ENCODE data around the gene SRPK1. TPM values are rescaled to one million over a fixed set of nuclear protein-coding genes. Genes with fewer than 3 reads are reported as not detected.

The SRPK1 gene
- total RNA-seq, 1 donor, result 61.7 TPM

DNA sequence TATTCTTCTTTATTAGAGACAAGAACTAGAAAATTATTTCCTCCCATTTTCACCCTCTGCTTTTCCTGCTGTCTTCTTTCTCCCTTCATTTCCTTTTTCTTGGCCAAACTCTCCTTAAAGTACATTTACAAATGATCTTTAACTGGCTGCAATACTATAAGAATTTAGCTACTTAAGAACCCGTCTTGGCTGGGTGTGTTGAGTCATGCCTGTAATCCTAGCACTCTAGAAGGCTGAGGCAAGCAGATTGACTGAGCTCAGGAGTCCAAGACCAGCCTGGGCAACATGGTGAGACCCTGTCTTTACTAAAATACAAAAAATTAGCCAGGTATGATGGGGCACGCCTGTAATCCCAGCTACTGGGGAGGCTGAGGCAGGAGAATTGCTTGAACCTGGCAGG, 39.3 kb upstream of the SRPK1 start:
- no peak for DNase-seq (ENCODE audit: low read depth)
- no peak overlapping the region for H3K4me3 ChIP-seq (ENCODE audit: low read depth, low read length)
- TF ChIP-seq, protein P1, sequence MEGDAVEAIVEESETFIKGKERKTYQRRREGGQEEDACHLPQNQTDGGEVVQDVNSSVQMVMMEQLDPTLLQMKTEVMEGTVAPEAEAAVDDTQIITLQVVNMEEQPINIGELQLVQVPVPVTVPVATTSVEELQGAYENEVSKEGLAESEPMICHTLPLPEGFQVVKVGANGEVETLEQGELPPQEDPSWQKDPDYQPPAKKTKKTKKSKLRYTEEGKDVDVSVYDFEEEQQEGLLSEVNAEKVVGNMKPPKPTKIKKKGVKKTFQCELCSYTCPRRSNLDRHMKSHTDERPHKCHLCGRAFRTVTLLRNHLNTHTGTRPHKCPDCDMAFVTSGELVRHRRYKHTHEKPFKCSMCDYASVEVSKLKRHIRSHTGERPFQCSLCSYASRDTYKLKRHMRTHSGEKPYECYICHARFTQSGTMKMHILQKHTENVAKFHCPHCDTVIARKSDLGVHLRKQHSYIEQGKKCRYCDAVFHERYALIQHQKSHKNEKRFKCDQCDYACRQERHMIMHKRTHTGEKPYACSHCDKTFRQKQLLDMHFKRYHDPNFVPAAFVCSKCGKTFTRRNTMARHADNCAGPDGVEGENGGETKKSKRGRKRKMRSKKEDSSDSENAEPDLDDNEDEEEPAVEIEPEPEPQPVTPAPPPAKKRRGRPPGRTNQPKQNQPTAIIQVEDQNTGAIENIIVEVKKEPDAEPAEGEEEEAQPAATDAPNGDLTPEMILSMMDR (IDR thresholded peaks at IDR 0.05; ENCODE audit: insufficient read depth, low read depth, low read length), result no peak

- DNase-seq (ENCODE audit: low read depth), result no peak
- H3K4me3 ChIP-seq (ENCODE audit: low read depth, low read length), result no peak overlapping the region
- TF ChIP-seq, protein P1 (IDR thresholded peaks at IDR 0.05; ENCODE audit: insufficient read depth, low read depth, low read length), result peak; percentile 34
Measured at GRCh38 chr6:35955970-35956369, 35.1 kb upstream of the SRPK1 start.

DNA sequence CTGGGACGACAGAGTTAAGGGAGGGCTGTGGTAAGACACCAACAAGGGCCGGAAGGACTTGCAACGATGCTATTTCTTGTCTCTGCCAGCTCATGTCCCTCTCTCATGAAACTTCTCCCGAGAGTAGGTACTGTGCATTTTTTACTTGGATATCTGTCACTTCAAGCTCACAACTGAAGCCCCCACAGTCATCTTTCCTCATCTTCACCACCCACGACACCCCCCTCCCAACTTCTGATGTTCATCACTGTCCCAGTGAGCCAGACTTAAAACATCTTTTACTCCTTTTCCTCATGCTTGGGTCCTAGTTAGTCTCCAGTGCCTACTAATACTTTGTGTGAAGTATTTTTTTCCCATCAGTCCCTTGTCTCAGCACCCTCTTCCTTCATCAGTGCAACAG, 34.6 kb upstream of the SRPK1 start:
- H3K4me3 ChIP-seq (ENCODE audit: low read depth, low read length), result no peak overlapping the region
- TF ChIP-seq, protein P1 (IDR thresholded peaks at IDR 0.05; ENCODE audit: insufficient read depth, low read depth, low read length), result no peak
- DNase-seq (ENCODE audit: low read depth), result no peak

GRCh38 chr6:35955071-35955470, 34.2 kb upstream of the SRPK1 start:
- no peak for DNase-seq (ENCODE audit: low read depth)
- H3K4me3 ChIP-seq (ENCODE audit: low read depth, low read length), result no peak overlapping the region
- TF ChIP-seq, protein P1 (IDR thresholded peaks at IDR 0.05; ENCODE audit: insufficient read depth, low read depth, low read length), result no peak

- TF ChIP-seq, protein P1 (IDR thresholded peaks at IDR 0.05; ENCODE audit: insufficient read depth, low read depth, low read length), result no peak
- DNase-seq (ENCODE audit: low read depth), result no peak
Measured at GRCh38 chr6:35954333-35954732, 33.4 kb upstream of the SRPK1 start.

GRCh38 chr6:35948725-35949124, 27.8 kb upstream of the SRPK1 start:
- no peak overlapping the region for H3K4me3 ChIP-seq (ENCODE audit: low read depth, low read length)
- peak; percentile 33 for DNase-seq (ENCODE audit: low read depth)
- TF ChIP-seq, protein P1 (IDR thresholded peaks at IDR 0.05; ENCODE audit: insufficient read depth, low read depth, low read length), result peak; percentile 57

More at GRCh38 chr6:35954333-35954732, 33.4 kb upstream of the SRPK1 start:
- H3K4me3 ChIP-seq (ENCODE audit: low read depth, low read length), result no peak overlapping the region

DNA sequence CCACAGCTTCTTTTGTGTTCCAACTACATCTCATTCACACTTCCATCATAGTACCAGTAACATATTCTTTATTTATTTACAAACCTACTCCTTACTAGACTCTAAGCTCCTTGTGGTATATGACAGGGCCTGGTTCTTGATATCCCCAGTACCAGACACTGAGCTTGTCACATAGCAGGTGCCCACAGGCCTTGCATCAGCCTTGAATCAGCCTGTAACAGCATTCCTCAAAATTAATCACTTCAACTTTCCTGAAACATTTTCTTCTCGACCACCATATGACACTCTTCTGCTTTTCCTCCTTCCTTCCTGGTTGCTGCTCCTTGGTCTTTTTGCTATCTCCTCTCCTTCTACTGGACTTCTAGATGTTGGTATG, 24.7 kb upstream of the SRPK1 start:
- TF ChIP-seq, protein P1 (IDR thresholded peaks at IDR 0.05; ENCODE audit: insufficient read depth, low read depth, low read length), result no peak
- no peak overlapping the region for H3K4me3 ChIP-seq (ENCODE audit: low read depth, low read length)
- no peak for DNase-seq (ENCODE audit: low read depth)

Measured in fibroblast of villous mesenchyme (primary cell).